Measurements from ENCODE around the gene ZNF618. TPM values are rescaled to one million over a fixed set of nuclear protein-coding genes. Genes with fewer than 3 reads are reported as not detected.

ZNF618 gene
- polyA plus RNA-seq, 1 donor (not counting 4 experiments of a cell fraction or from before 2014, with no cell fraction given): 2.5 TPM

DNA sequence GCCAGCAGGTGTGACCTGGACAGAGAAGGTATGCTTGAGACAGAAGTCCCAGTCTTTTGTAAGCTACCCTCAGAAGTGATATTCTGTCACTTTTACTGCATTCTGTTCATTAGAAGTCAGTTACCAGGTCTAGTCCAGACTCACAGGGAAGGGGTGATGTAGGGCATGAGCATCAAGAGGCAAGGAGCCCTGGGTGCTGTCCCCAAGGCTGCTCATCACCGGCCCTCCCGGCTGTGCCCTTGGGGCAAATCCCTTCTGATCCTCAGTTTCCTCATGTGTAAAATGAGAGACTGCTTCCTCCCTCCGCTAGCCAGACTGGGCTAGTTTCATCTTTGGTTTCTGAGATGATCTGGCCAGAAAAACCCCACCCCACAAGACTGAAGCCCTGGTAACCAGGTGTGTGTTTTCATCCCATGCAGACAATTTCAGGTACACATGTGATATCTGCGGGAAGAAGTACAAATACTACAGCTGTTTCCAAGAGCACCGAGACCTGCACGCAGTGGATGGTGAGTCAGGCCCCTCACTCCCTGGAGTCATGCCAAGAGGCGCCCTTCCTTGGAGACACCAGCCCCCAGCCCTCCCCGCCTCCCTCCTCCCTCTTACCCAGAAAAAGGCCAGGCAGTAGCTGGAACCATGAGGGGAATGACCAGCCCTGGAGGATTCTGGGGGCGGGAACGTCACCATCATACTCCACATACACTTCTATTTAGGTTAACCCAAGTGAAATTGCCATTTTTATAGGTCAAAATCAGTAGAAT is 131.0 kb downstream of the ZNF618 start:
- Histone ChIP-seq H3K79me2 (ENCODE audit: control insufficient read depth, insufficient read depth, low read length) (no peaks in the 10 kb centered on the region), H3K27ac (ENCODE audit: control insufficient read depth, insufficient read depth, low read length) (no peak overlapping the region), H3K36me3 (ENCODE audit: control insufficient read depth in 2 of 2, extremely low read depth in 1 of 2, insufficient read depth in 2 of 2, low read length in 2 of 2) (peaks cover 3 to 14% of the 10 kb centered on the region in 2 experiments), H4K20me1 (ENCODE audit: control insufficient read depth, extremely low read depth, insufficient read depth, low read length) (no peaks in the 10 kb centered on the region), H3K9me3 (ENCODE audit: control insufficient read depth, low read depth, low read length) (no peaks in the 10 kb centered on the region), H3K4me1 (ENCODE audit: control insufficient read depth, extremely low read depth, insufficient read depth, low read length) (no peaks in the 10 kb centered on the region), H3K27me3 (ENCODE audit: control insufficient read depth, extremely low read depth, insufficient read depth, low read length) (no peaks in the 10 kb centered on the region), H3K4me2 (ENCODE audit: control insufficient read depth, extremely low read depth, insufficient read depth, low read depth, low read length) (no peak overlapping the region), H3K4me3 (ENCODE audit: control insufficient read depth in 2 of 3, extremely low read depth in 1 of 3, insufficient read depth in 2 of 3, low read depth in 1 of 3, low read length in 3 of 3) (no peak overlapping the region), H2AFZ (ENCODE audit: control insufficient read depth, low read length) (no peak overlapping the region), H3K9me1 (ENCODE audit: control insufficient read depth, extremely low read depth, insufficient read depth, low read length) (peaks cover 3% of the 10 kb centered on the region), H3K9ac (ENCODE audit: control insufficient read depth, extremely low read depth, insufficient read depth, low read length) (no peak overlapping the region)
- dilution Hi-C loops (cut with MboI; ENCODE audit: extremely low pct_ligation_motif_present, low sequenced_read_pairs): no loop called here
- FAIRE-seq (no peak), DNase-seq (ENCODE audit: low read depth, low spot score) (no peak)
- TF ChIP-seq CTCF (optimal IDR thresholded peaks at IDR 0.05 in 1 of 3, IDR thresholded peaks at IDR 0.05 in 1 of 3, conservative IDR thresholded peaks at IDR 0.05 in 1 of 3; ENCODE audit: extremely low read depth in 1 of 3, insufficient read depth in 2 of 3, low read length in 3 of 3) (no peak), EZH2 (IDR thresholded peaks at IDR 0.05; ENCODE audit: low read length) (no peak)

DNA sequence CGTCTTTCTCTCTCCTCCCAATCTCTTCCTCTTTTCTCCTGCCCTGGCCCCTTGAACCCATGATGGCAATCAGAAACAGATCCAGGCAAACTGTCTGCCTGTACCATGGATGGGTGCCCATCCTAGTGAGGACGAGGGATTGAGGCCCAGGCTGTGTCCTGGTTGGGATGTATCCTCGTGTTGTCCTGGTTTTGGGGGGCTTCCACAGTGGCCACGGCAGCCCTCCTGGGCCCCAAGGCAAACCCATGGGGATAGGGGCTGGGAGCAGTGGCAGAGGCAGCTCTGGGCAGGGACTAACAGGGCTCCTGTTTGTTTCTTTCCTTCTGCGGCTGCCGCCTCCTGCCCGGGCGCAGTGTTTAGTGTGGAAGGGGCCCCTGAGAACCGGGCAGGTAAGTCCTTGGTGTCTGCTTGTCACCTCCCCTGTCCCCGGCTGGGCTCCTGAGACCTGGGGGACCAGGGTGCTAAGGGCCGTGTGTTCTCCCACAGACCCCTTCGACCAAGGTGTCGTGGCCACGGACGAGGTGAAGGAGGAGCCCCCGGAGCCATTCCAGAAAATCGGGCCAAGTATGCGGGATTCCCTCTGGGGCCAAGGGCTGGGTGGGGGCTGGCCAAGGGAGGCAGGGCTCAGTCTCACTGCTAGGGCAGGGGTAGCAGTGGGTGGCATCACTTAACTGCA is 132.0 kb downstream of the ZNF618 start:
- Histone ChIP-seq H4K20me1 (ENCODE audit: control insufficient read depth, extremely low read depth, insufficient read depth, low read length) (no peaks in the 10 kb centered on the region), H3K27ac (ENCODE audit: control insufficient read depth, insufficient read depth, low read length) (no peak overlapping the region), H2AFZ (ENCODE audit: control insufficient read depth, low read length) (no peak overlapping the region), H3K4me3 (ENCODE audit: control insufficient read depth in 2 of 3, extremely low read depth in 1 of 3, insufficient read depth in 2 of 3, low read depth in 1 of 3, low read length in 3 of 3) (no peak overlapping the region), H3K9me3 (ENCODE audit: control insufficient read depth, low read depth, low read length) (no peaks in the 10 kb centered on the region), H3K27me3 (ENCODE audit: control insufficient read depth, extremely low read depth, insufficient read depth, low read length) (no peaks in the 10 kb centered on the region), H3K9me1 (ENCODE audit: control insufficient read depth, extremely low read depth, insufficient read depth, low read length) (peaks cover 3% of the 10 kb centered on the region), H3K4me2 (ENCODE audit: control insufficient read depth, extremely low read depth, insufficient read depth, low read depth, low read length) (no peak overlapping the region), H3K36me3 (ENCODE audit: control insufficient read depth in 2 of 2, extremely low read depth in 1 of 2, insufficient read depth in 2 of 2, low read length in 2 of 2) (peaks cover 3 to 14% of the 10 kb centered on the region in 2 experiments), H3K9ac (ENCODE audit: control insufficient read depth, extremely low read depth, insufficient read depth, low read length) (no peak overlapping the region), H3K4me1 (ENCODE audit: control insufficient read depth, extremely low read depth, insufficient read depth, low read length) (no peaks in the 10 kb centered on the region), H3K79me2 (ENCODE audit: control insufficient read depth, insufficient read depth, low read length) (no peaks in the 10 kb centered on the region)
- TF ChIP-seq CTCF (optimal IDR thresholded peaks at IDR 0.05 in 1 of 3, IDR thresholded peaks at IDR 0.05 in 1 of 3, conservative IDR thresholded peaks at IDR 0.05 in 1 of 3; ENCODE audit: extremely low read depth in 1 of 3, insufficient read depth in 2 of 3, low read length in 3 of 3) (no peak), EZH2 (IDR thresholded peaks at IDR 0.05; ENCODE audit: low read length) (no peak)
- DNase-seq (ENCODE audit: low read depth, low spot score): no peak
- FAIRE-seq: no peak
- dilution Hi-C loops (cut with MboI; ENCODE audit: extremely low pct_ligation_motif_present, low sequenced_read_pairs): no loop called here
